CD1c-positive myeloid dendritic cell (primary cell): ENCODE results near the gene COX7B2.

Experiments
- DNase-seq: peaks from one replicate; pipeline ENCODE4 v3.0.0-alpha.2; 2016; ENCODE audit errors: extremely low spot score

Gene COX7B2, protein sequence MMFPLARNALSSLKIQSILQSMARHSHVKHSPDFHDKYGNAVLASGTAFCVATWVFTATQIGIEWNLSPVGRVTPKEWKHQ

GRCh38 chr4:46909078-46909477 lies at the start of gene COX7B2:
TSS of gene COX7B2 (minus strand) at chr4:46909245. CDS start at chr4:46735192, 174,053 bp downstream.
- DNase-seq = no peak

DNA sequence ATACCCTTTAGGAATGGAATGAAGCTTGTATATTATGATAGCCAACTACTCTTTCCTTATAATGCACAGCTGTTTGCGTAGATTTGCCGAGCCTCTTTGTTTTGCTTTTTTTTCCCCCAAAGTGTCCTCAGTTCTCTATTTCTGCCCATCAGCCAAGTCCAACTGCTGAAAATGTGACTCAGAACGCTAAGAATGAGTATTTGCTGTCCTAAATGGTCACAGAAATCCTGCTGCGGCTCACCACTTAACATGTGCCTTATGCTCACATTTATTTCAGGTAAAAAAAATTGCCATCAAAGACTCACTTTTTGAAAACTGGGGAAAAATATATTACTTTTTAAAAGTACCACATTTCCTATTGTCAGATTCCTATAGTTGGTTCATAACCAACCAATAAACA lies 47.4 kb upstream of the COX7B2 start:
- no peak for DNase-seq

DNA sequence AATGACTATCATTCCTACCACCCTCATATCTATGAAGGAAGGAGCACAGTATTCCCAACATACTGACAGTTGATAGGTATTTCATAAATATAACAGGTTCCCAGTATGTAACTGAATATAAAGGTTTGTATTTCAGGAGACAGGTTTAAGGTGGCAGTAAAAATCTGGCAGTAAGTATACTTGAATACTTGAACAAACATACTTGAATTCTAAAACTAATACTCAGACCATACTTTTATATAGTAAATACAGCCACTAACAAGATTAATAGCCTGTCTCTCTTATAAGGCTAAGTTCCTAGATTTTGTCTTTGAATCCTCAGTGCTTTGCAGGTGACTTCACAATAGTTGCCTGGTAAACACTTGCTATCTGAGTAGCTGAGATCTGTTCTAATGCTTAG lies 46.6 kb upstream of the COX7B2 start:
- no peak for DNase-seq

DNA sequence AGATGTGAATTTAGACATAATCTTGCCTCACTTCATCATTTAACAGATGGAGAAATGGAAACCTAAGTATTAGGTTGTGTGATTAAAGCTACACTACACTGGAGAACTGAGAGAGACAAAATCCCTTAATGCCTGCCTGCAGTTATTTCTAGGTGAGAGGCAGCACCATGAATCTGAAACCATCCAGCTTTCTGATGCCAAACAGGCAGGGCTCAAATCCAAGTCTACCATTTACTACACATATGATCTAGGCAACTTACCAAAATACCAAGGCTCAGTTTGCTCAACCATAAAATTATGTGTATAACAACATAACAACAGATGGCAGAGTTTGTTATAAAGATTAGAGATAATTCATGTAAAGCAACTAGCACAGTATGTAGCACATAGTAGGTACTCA lies 45.6 kb upstream of the COX7B2 start:
- DNase-seq = no peak

GRCh38 chr4:46953564-46953963 lies 44.5 kb upstream of the COX7B2 start:
- no peak for DNase-seq

DNA sequence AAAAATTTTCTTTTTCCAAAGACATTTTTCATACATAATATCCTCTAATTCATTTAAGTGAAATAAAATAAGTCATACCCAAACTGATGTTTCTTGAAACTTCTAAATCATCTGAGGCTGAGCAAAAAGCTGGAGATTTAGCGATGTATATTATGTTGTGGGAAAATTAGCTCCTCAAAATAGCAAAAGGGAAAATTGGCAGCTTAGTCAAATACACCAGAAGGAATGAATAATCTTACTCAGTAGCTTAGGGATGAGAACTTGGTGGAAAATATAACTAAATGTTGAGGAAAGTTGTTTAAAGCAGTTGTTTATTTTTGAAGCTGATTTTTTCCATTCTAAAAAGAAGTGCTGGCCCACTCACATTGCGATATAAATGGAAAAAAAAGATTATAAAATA lies 43.4 kb upstream of the COX7B2 start:
- no peak for DNase-seq

GRCh38 chr4:46950826-46951225 lies 41.8 kb upstream of the COX7B2 start:
- no peak for DNase-seq

- DNase-seq = no peak
Measured at GRCh38 chr4:46949822-46950221, 40.8 kb upstream of the COX7B2 start.

GRCh38 chr4:46947541-46947940 lies 38.5 kb upstream of the COX7B2 start:
- DNase-seq = no peak

GRCh38 chr4:46946919-46947536 lies 38.0 kb upstream of the COX7B2 start:
- DNase-seq = no peak

GRCh38 chr4:46945062-46945461 lies 36.0 kb upstream of the COX7B2 start:
- no peak for DNase-seq

DNA sequence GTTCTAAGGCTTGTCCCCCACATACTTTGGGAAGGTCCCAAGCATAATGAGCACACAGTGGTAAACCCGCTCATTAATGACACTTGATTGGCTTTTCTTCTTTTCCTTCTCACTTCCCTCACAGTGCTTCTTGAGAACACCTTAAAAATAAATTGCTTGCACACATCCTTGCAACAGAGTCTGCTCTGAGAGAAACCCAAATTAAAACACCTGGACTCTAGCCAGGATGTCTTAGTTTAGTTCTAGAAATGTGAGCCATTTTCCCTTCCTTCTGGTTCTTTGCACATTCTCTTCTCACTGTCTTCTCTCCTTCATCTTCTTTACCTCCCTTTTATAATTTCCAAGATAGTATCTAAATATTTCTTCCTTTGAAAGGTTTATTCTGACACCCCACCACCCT lies 35.3 kb upstream of the COX7B2 start:
- no peak for DNase-seq

GRCh38 chr4:46937493-46937892 lies 28.4 kb upstream of the COX7B2 start:
- DNase-seq = no peak

DNA sequence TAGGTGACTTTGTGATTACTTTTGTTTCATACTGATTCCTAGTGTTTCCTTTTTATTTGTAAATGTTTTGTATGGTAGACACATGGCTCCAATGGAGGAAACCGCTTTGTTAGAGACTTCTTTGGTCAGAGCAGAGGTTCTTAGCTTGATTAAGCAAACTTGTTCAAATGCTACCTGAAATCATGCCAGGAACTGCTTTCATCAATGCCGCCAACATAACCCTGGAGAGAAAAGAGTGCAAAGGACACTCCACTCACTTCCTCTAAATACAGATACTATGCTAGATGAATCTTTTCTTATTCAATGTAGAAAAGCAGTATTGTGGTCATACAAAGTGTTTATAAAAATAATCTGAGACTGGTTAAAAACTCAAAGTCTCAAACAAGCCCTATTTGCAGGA lies 25.7 kb upstream of the COX7B2 start:
- DNase-seq = no peak

DNA sequence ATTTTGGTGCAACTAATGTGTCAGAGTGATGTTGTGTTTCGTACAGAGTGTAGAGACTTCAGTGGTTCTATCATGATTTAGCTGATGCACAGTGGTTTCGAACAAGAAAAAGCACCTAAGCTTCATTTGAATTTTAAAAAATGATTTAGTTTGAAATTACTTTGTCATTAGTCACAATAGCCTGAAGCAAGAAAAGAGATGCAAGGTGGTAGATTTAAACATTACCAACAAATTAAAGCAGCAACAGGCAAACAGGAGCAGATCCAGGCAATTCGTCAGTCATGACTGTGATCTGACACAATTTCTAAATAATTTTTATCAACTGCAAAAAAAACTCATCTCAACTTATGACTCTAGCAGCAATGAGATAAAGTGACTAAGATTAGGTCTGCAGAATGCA lies 24.6 kb upstream of the COX7B2 start:
- no peak for DNase-seq

GRCh38 chr4:46931981-46932380 lies 22.9 kb upstream of the COX7B2 start:
- peak; percentile 46 for DNase-seq

GRCh38 chr4:46930891-46931290 lies 21.8 kb upstream of the COX7B2 start:
- DNase-seq = no peak

DNA sequence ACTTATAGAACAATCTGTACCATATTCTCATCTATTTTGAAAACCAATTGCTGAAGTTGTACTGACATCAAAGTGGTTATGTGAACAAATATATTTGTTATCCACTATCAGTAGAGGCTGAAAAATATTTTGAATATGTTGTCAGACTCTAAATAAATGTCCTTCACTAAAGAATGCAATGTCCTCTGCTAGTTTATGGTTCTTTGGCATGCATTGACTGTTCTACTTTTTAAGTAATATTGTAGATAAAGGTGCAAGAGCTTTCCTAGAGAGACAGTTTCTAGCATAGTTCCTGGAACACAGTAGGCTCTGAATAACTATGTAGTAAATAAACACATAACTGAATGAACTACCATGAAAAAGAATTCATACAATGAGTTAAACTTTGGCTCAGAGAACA lies 18.2 kb upstream of the COX7B2 start:
- no peak for DNase-seq

GRCh38 chr4:46924789-46925529 lies 15.9 kb upstream of the COX7B2 start:
- DNase-seq = no peak

GRCh38 chr4:46922205-46922604 lies 13.2 kb upstream of the COX7B2 start:
- DNase-seq = no peak

DNA sequence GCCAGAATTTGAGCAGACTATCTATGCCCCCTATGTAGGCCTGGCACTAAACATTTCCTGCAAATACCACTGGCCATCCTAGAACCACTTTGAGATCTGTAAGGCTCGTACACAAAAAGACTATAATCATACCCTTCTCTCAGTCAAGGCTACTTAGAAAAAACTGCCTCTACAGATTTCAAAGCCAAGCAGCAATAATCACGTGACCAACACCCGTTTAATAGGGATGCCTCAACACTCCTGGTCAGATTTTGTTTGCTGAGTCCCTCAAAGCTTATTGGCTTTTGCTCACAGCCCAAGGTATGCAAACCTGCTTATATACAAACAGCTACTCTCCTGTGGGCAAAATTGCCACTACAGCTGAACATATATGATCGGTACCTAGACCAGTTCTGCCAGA lies 897 bp downstream of the COX7B2 start:
- DNase-seq = no peak

- no peak for DNase-seq
Measured at GRCh38 chr4:46900082-46900481, 9.0 kb downstream of the COX7B2 start.

DNA sequence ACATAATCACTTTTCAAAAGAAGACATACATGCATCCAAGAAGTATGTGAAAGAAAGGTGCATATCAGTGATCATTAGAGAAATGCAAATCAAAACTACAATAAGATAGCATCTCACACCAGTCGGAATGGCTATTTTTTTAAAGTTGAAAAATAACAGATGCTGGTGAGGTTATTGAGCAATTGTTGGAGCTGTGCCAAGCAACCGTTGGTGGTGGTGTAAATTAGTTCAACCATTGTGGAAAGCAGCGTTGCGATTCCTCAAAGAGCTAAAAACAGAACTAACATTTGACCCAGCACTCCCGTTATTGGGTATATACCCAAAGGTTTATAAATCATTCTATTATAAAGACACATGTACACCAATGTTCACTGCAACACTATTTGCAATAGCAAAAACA lies 14.2 kb downstream of the COX7B2 start:
- DNase-seq = no peak

GRCh38 chr4:46890056-46890455 lies 19.0 kb downstream of the COX7B2 start:
- no peak for DNase-seq
